ENCODE results near the gene AGRP. TPM values are rescaled to one million over a fixed set of nuclear protein-coding genes. Genes with fewer than 3 reads are reported as not detected.
A peak's percentile ranks its signal among the peaks of the same experiment; 100 is the strongest.

AGRP gene
- total and polyA plus RNA-seq, 8 donors, result 0.23 TPM; not detected in 7

DNA sequence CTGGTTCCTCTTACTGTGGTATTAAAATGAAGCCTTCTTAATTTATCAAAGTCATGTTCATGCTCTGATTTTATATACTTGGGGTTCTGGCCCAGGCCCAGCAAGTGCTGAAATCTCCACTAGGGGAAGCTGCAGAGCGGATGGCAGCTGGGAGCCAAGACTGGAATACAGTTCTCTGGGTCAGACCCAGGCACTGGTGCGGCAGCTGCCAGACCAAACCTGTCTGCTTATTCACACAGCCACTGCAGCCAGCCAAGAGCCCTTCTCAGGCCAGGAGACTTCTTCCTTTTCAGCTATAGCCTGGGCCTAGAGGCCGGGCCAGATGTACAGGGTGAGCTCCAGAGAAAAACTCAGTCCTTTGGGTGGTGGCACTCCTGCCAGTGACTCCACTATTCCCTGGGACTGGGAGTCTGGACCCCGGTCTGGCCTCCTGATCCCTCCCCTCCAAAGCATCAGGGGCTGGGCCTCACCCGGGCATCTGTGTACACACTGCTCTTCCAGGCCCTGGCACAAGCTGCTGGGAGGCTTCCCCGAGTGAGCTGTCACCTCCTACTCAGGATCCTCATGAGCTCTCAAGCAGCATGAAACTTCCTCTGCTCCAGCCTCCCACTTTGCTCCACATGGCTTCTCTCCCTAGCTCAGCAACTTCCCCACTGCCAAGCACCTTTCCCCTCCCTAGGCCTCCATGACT lies 26.8 kb downstream of the AGRP start:
- Histone ChIP-seq H3K4me3 (no peak overlapping the region), H3K27me3 (no peaks in the 10 kb centered on the region), H3K9me3 (no peaks in the 10 kb centered on the region), H3K36me3 (no peaks in the 10 kb centered on the region), H3K27ac (peak overlapping the region in 3 of 4 donors; percentile 90 to 97 (median 93)), H3K4me1 (peaks cover 65 to 76% (median 67%) of the 10 kb centered on the region in 3 donors)
- DNase-seq (peak in 5 of 6 donors; percentile 65 to 80 (median 72)), ATAC-seq (peak; percentile 32 to 47 (median 37)), FAIRE-seq (peak; percentile 9)
- TF ChIP-seq, protein P1, sequence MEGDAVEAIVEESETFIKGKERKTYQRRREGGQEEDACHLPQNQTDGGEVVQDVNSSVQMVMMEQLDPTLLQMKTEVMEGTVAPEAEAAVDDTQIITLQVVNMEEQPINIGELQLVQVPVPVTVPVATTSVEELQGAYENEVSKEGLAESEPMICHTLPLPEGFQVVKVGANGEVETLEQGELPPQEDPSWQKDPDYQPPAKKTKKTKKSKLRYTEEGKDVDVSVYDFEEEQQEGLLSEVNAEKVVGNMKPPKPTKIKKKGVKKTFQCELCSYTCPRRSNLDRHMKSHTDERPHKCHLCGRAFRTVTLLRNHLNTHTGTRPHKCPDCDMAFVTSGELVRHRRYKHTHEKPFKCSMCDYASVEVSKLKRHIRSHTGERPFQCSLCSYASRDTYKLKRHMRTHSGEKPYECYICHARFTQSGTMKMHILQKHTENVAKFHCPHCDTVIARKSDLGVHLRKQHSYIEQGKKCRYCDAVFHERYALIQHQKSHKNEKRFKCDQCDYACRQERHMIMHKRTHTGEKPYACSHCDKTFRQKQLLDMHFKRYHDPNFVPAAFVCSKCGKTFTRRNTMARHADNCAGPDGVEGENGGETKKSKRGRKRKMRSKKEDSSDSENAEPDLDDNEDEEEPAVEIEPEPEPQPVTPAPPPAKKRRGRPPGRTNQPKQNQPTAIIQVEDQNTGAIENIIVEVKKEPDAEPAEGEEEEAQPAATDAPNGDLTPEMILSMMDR (IDR thresholded peaks at IDR 0.05), result peak; percentile 11 to 40 (median 32)
- intact Hi-C loops (cut with DNase I), result no loop called here
- 36 to 37% methylated on average over 6 of the region's 6 CpGs for WGBS, 2 donors

DNA sequence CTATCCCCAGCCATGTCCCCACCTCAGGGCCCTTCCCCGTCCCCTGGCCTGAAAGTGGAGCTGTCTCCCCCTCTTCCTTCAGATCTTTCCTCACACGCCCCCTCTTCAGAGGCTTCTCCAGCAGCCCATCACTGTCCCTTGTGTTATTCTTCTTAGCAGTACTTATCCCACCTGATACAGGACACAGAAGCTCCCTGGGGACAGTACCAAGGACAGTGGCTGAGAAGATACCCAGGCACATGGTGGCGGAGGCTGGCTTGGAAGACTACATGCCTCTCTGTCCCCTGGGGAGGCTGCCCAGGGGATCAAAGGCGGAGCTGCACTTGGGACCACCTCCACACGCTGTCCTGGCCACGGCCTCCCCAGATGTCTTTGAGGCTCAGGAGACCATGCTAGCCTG lies 28.5 kb downstream of the AGRP start:
- ATAC-seq, result no peak
- TF ChIP-seq, protein P1 (IDR thresholded peaks at IDR 0.05), result no peak
- Histone ChIP-seq H3K9me3 (no peaks in the 10 kb centered on the region), H3K36me3 (peaks cover 0 to 4% (median 0%) of the 10 kb centered on the region in 3 donors), H3K4me3 (no peak overlapping the region), H3K4me1 (peaks cover 56 to 68% (median 60%) of the 10 kb centered on the region in 3 donors), H3K27ac (no peak overlapping the region), H3K27me3 (no peaks in the 10 kb centered on the region)
- intact Hi-C loops (cut with DNase I), result no loop called here
- 90 to 94% methylated on average over 6 of the region's 6 CpGs for WGBS, 2 donors
- no peak for DNase-seq
- FAIRE-seq, result no peak

DNA sequence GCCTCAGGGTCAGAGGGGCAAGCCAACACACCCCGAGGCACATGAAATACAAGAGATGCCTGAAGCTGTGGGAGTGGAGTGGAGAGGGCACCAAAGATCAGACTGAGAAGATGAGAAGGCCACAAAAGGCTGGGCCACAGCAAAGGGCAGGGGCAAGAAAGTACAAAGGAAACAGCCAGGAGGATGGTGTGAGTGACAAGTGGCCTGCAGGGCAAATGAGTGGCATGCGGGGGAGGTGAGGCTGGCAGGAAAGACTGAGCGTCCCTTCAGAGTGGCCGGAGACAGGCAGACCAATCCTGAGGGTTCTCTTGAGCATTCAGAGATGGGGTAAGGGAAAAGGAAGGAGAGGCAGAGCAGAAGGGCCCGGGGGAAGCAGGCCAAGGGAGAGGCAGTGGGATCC lies 29.2 kb downstream of the AGRP start:
- DNase-seq (no peak), FAIRE-seq (no peak), ATAC-seq (no peak)
- Histone ChIP-seq H3K27ac (peak overlapping the region in 1 of 4 donors; percentile 81), H3K36me3 (peaks cover 0 to 4% (median 0%) of the 10 kb centered on the region in 3 donors), H3K4me3 (no peak overlapping the region), H3K9me3 (no peaks in the 10 kb centered on the region), H3K27me3 (no peaks in the 10 kb centered on the region), H3K4me1 (peaks cover 49 to 66% (median 53%) of the 10 kb centered on the region in 3 donors)
- TF ChIP-seq, protein P1 (IDR thresholded peaks at IDR 0.05), result no peak
- 86 to 92% methylated on average over 4 to 5 of the region's 5 CpGs for WGBS, 2 donors
- intact Hi-C loops (cut with DNase I), result no loop called here

- no peak for FAIRE-seq
- Histone ChIP-seq H3K27ac (peak overlapping the region; percentile 78 to 95 (median 82)), H3K4me1 (peaks cover 37 to 54% (median 41%) of the 10 kb centered on the region in 3 donors), H3K36me3 (peaks cover 0 to 4% (median 0%) of the 10 kb centered on the region in 3 donors), H3K4me3 (no peak overlapping the region), H3K27me3 (no peaks in the 10 kb centered on the region), H3K9me3 (no peaks in the 10 kb centered on the region)
- peak in 4 of 6 donors; percentile 61 to 74 (median 68) for DNase-seq
- WGBS, 2 donors, result 37 to 77% methylated on average over 2 of the region's 2 CpGs
- ATAC-seq, result peak; percentile 78 to 88 (median 86)
- TF ChIP-seq, protein P1 (IDR thresholded peaks at IDR 0.05), result no peak
- intact Hi-C loops (cut with DNase I), result no loop called here
Observed at GRCh38 chr16:67451704-67452435, 31.5 kb downstream of the AGRP start.

All from pancreas (tissue), 10 donors.